ENCODE data around the gene BRSK2.

Gene BRSK2

DNA sequence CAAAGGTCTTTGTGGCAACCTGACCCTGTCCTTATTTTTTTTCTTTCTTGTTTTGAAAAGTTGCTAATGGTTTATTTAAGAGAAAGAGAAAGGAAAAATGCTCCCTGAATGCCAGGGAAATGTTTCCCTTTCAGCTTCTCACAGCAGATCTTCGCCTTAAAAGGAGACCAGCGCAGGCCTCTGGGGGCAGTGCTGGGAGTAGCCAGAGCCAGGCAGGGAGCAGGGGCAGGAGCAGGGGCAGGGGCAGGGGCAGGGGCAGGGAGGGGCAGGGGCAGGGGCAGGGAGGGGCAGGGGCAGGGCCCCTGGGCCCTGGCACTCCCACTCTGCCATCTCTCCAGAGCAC, 91.7 kb downstream of the BRSK2 start:
- TF ChIP-seq CTCF (IDR thresholded peaks at IDR 0.05; ENCODE audit: insufficient read depth, low read length, poor library complexity, severe bottlenecking), result no peak
- DNase-seq (ENCODE audit: extremely low read depth, insufficient read length), result no peak
- peaks cover 8% of the 10 kb centered on the region for H3K36me3 ChIP-seq (ENCODE audit: control insufficient read depth, insufficient read depth, low read length)
- no peaks in the 10 kb centered on the region for H3K27me3 ChIP-seq (replicated peaks; ENCODE audit: control insufficient read depth, insufficient read depth, low read length)
- no peak overlapping the region for H3K4me3 ChIP-seq (replicated peaks; ENCODE audit: low read depth, low read length)

DNA sequence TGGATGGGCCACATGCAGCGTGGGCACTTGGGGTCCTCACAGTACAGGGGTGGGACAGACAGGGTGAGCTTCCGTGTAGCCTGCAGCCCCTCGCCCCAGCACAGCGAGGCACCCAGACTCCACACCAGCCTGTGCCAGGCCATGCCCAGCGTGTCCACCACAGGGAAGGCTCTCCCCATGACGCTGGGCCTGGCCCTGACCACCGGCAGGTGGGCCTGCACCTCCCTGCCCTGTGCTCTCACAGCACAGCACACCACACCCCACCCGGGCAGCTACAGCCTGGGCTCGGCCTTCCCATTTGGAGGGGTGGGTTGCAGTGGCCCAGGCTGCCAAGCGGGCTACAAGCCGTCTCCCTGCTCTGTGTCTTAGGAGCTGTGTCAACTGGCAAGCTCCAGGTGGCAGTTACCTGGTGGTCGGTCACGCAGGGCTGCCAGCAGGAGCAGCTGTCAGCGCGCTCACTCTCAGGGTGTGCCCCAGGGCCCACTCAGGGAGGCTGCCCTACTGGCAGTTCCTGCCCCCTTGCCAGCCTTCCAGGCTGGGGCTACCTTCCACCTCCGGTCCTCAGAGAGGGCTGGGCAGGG, 92.2 kb downstream of the BRSK2 start:
- Histone ChIP-seq H3K36me3 (ENCODE audit: control insufficient read depth, insufficient read depth, low read length) (peaks cover 8% of the 10 kb centered on the region), H3K4me3 (replicated peaks; ENCODE audit: low read depth, low read length) (no peak overlapping the region), H3K27me3 (replicated peaks; ENCODE audit: control insufficient read depth, insufficient read depth, low read length) (no peaks in the 10 kb centered on the region)
- DNase-seq (ENCODE audit: extremely low read depth, insufficient read length), result no peak
- no peak for TF ChIP-seq CTCF (IDR thresholded peaks at IDR 0.05; ENCODE audit: insufficient read depth, low read length, poor library complexity, severe bottlenecking)

DNA sequence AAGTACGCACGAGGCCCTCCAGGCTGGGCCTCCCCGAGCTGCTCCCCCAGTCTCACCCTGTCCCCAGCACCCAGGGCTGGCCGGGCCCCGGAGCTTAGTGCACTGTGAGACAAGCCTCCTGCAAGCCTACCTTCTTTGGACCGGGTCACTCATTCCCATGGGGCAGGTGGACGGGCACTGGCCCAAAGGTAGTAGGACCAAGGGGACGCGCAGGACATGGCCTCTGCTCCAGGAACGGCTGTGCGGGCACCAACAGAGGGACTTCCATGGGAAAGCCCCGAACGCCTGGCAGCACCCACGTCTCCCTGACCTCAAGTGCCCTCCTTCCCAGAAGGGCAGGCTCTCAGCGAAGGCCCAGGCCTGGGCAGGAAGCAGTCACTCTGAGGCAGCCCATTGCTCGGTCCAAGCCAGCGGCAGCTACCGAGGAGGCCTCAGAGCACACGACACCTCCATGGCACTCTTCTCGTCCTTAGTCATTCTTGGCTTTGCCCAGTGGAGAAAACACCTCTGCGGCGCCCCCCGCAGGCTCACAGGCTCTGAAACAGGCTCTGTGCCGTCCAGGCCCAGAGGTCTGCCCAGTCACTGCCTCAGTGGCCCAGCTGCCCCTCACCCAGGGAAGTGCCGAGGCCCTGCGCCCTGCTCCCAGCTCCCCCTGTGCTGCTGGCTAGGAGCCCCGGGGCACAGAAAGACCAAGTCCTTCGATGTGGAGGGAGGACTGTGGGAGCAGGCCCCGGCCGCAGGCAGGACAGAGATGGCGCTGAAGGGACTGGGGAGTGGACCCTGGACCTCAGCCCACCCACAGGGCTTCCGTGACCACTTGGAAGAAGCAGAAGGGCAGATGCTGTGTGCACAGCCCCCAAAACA, 93.1 kb downstream of the BRSK2 start:
- no peak for DNase-seq (ENCODE audit: extremely low read depth, insufficient read length)
- no peak overlapping the region for H3K4me3 ChIP-seq (replicated peaks; ENCODE audit: low read depth, low read length)
- H3K27me3 ChIP-seq (replicated peaks; ENCODE audit: control insufficient read depth, insufficient read depth, low read length), result no peaks in the 10 kb centered on the region
- H3K36me3 ChIP-seq (ENCODE audit: control insufficient read depth, insufficient read depth, low read length), result peaks cover 6% of the 10 kb centered on the region
- TF ChIP-seq CTCF (IDR thresholded peaks at IDR 0.05; ENCODE audit: insufficient read depth, low read length, poor library complexity, severe bottlenecking), result peak; percentile 29

DNA sequence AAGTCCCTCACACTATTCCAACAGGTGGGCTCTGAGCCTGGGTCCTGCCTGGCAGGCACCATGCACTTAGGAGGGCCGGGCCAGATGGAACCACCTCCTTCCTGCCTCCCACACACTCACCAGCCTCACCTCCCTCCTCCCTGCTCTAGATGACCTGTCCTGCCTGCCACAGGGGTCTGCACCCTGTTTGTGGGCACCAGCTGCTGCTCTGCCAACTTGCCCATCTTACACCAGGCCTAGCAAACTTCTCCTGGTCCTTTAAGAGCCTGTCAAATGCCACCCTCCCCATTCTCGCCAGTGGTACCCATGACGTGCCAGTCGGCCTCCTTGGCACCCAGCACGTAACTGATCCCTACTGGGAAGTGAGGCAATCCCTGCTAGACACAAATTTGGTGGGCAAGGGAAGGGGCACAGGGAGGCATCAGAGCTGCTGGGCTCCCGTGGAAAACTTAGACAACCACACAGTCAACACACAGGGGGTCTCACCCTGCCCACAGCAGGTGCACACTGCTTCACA, 93.8 kb downstream of the BRSK2 start:
- Histone ChIP-seq H3K4me3 (replicated peaks; ENCODE audit: low read depth, low read length) (no peak overlapping the region), H3K27me3 (replicated peaks; ENCODE audit: control insufficient read depth, insufficient read depth, low read length) (no peaks in the 10 kb centered on the region), H3K36me3 (ENCODE audit: control insufficient read depth, insufficient read depth, low read length) (peaks cover 6% of the 10 kb centered on the region)
- TF ChIP-seq CTCF (IDR thresholded peaks at IDR 0.05; ENCODE audit: insufficient read depth, low read length, poor library complexity, severe bottlenecking), result no peak
- no peak for DNase-seq (ENCODE audit: extremely low read depth, insufficient read length)

GRCh38 chr11:1484061-1484671, 94.4 kb downstream of the BRSK2 start:
- no peak for DNase-seq (ENCODE audit: extremely low read depth, insufficient read length)
- no peak for TF ChIP-seq CTCF (IDR thresholded peaks at IDR 0.05; ENCODE audit: insufficient read depth, low read length, poor library complexity, severe bottlenecking)
- H3K4me3 ChIP-seq (replicated peaks; ENCODE audit: low read depth, low read length), result no peak overlapping the region
- H3K27me3 ChIP-seq (replicated peaks; ENCODE audit: control insufficient read depth, insufficient read depth, low read length), result no peaks in the 10 kb centered on the region
- H3K36me3 ChIP-seq (ENCODE audit: control insufficient read depth, insufficient read depth, low read length), result peaks cover 3% of the 10 kb centered on the region

Measured in GM06990 (cell line).